Measurements from ENCODE around the gene IDS. TPM values are rescaled to one million over a fixed set of nuclear protein-coding genes. Genes with fewer than 3 reads are reported as not detected.

IDS gene
- total RNA-seq, 1 experiment from 2014 or later, result 13.3 TPM

DNA sequence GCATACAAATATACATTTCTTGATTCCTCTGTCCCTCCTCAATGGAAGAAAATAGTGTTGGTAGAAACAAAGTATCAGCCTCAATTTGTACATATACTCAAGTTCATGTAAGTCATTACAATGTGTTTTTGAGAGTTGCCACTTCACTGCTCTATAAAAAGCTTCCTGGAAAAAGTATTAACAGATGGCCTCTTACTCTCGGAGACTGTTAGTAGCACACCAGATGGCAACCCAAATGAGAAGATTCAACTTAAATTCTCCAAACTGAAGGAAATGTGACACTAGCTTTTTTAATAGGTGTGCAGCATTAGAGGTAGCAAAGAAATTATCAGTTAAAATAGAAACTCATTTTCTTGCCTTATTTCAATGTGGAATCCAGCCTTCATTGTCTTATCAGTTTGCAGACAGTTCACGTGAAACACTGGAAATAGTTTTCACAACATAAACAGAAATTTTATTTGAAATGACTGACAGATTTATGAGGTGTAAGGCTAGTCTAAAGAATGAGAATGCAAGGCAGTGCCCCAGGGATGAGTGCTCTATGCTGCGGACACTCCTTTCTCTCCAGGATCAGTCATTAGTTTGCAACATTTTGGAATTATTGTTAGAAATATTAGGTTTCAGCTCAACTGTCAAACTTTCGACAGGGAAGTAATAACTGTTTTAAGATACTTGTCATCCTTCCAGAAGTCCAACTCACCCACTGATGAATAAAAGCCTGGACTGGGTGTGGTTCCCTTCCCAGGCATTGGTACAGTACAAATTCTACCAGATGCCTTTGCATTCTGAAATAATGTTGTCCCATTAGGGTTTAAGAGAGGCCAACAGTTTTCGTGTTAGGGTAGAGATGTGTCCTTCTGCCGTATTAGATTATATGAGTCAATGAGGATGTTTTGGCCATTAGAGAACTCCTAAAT is 50.9 kb downstream of the IDS start:
- DNase-seq (ENCODE audit: low spot score), result no peak
- ChIA-PET CTCF (no interaction called here), POLR2A (no interaction called here)
- Mint-ChIP-seq H3K4me1 (no peaks in the 10 kb centered on the region), H3K9me3 (peaks cover 10% of the 10 kb centered on the region), H3K36me3 (no peaks in the 10 kb centered on the region; the same call in 1 of the 2 replicates), H3K4me3 (no peak overlapping the region), H3K27me3 (ENCODE audit: low read depth) (no peaks in the 10 kb centered on the region; the same call in 1 of the 2 replicates), H3K27ac (no peak overlapping the region)
- no peak for ATAC-seq
- no peak for TF ChIP-seq ZNF317 (CRISPR knock-in tag; IDR thresholded peaks at IDR 0.05; ENCODE audit: borderline replicate concordance, low read depth)
- TF ChIP-seq ZNF219 (CRISPR knock-in tag; IDR thresholded peaks at IDR 0.05; ENCODE audit: borderline replicate concordance), result no peak
- TF ChIP-seq ZNF121 (CRISPR knock-in tag; IDR thresholded peaks at IDR 0.05), result no peak

DNA sequence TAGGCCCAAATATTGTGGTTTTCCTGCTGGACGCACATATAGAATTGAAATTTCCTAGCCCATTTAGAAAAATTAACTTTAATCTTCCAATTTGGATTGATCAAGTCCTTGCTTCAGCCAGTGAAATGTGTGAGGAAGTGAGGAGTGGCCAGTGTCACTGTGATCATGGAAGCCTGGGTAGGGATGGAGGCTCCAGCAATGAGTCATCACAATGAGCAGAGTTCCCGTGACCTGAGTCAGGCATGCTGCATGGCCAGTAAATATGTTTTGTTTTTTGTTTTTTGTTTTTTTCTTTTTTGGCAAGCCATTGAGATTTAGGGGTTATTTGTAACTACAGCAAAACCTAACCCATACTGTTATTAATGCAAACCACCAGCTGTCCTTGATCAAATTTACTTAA is 52.1 kb downstream of the IDS start:
- POLR2A ChIA-PET, result no interaction called here
- DNase-seq (ENCODE audit: low spot score), result no peak
- CTCF ChIA-PET, result no interaction called here
- H3K27me3 Mint-ChIP-seq (ENCODE audit: low read depth), result no peaks in the 10 kb centered on the region; the same call in 1 of the 2 replicates
- ATAC-seq, result no peak
- TF ChIP-seq, protein P1, sequence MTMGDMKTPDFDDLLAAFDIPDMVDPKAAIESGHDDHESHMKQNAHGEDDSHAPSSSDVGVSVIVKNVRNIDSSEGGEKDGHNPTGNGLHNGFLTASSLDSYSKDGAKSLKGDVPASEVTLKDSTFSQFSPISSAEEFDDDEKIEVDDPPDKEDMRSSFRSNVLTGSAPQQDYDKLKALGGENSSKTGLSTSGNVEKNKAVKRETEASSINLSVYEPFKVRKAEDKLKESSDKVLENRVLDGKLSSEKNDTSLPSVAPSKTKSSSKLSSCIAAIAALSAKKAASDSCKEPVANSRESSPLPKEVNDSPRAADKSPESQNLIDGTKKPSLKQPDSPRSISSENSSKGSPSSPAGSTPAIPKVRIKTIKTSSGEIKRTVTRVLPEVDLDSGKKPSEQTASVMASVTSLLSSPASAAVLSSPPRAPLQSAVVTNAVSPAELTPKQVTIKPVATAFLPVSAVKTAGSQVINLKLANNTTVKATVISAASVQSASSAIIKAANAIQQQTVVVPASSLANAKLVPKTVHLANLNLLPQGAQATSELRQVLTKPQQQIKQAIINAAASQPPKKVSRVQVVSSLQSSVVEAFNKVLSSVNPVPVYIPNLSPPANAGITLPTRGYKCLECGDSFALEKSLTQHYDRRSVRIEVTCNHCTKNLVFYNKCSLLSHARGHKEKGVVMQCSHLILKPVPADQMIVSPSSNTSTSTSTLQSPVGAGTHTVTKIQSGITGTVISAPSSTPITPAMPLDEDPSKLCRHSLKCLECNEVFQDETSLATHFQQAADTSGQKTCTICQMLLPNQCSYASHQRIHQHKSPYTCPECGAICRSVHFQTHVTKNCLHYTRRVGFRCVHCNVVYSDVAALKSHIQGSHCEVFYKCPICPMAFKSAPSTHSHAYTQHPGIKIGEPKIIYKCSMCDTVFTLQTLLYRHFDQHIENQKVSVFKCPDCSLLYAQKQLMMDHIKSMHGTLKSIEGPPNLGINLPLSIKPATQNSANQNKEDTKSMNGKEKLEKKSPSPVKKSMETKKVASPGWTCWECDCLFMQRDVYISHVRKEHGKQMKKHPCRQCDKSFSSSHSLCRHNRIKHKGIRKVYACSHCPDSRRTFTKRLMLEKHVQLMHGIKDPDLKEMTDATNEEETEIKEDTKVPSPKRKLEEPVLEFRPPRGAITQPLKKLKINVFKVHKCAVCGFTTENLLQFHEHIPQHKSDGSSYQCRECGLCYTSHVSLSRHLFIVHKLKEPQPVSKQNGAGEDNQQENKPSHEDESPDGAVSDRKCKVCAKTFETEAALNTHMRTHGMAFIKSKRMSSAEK (CRISPR knock-in tag; IDR thresholded peaks at IDR 0.05; ENCODE audit: borderline replicate concordance), result no peak
- no peak for TF ChIP-seq SMAD3 (CRISPR knock-in tag; IDR thresholded peaks at IDR 0.05; ENCODE audit: borderline replicate concordance)
- no peak for TF ChIP-seq ZNF138 (CRISPR knock-in tag; conservative IDR thresholded peaks at IDR 0.05)
- no peak for TF ChIP-seq ZNF121 (CRISPR knock-in tag; IDR thresholded peaks at IDR 0.05)
- TF ChIP-seq, protein P2, sequence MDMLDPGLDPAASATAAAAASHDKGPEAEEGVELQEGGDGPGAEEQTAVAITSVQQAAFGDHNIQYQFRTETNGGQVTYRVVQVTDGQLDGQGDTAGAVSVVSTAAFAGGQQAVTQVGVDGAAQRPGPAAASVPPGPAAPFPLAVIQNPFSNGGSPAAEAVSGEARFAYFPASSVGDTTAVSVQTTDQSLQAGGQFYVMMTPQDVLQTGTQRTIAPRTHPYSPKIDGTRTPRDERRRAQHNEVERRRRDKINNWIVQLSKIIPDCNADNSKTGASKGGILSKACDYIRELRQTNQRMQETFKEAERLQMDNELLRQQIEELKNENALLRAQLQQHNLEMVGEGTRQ (CRISPR knock-in tag; IDR thresholded peaks at IDR 0.05), result no peak
- TF ChIP-seq, protein P3, sequence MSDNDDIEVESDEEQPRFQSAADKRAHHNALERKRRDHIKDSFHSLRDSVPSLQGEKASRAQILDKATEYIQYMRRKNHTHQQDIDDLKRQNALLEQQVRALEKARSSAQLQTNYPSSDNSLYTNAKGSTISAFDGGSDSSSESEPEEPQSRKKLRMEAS (CRISPR knock-in tag; IDR thresholded peaks at IDR 0.05), result no peak
- H3K4me3 Mint-ChIP-seq, result no peak overlapping the region
- H3K9me3 Mint-ChIP-seq, result peaks cover 13% of the 10 kb centered on the region
- no peaks in the 10 kb centered on the region; the same call in 1 of the 2 replicates for H3K36me3 Mint-ChIP-seq
- H3K27ac Mint-ChIP-seq, result no peak overlapping the region
- no peaks in the 10 kb centered on the region for H3K4me1 Mint-ChIP-seq

DNA sequence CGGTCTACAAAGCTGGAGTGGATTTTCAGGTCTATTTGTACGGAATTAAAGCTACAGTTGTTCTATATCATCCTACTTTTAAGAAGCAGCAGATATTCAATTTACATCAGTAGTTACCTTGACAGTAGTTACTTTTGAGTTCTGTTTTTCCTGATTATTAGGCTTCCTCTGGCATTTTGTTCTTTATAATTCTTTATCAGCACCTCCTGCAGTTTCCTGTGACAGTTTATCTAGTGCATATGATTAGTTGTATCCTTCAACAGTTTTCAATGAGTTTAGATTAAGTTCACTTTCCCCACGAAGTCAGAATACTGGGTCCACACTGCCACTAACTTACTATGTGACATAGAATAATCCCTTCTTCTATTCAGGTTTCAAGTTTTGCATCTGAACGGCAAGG is 71.7 kb downstream of the IDS start:
- CTCF ChIA-PET, result no interaction called here
- DNase-seq (ENCODE audit: low spot score) (no peak), ATAC-seq (no peak)
- no peak for TF ChIP-seq OVOL2 (CRISPR knock-in tag; IDR thresholded peaks at IDR 0.05; ENCODE audit: borderline replicate concordance)
- TF ChIP-seq NR3C1 (CRISPR knock-in tag; conservative IDR thresholded peaks at IDR 0.05; ENCODE audit: low read depth), result no peak
- no peak for TF ChIP-seq NFATC4 (CRISPR knock-in tag; IDR thresholded peaks at IDR 0.05)
- TF ChIP-seq MXD4 (CRISPR knock-in tag; IDR thresholded peaks at IDR 0.05; ENCODE audit: borderline replicate concordance), result no peak
- TF ChIP-seq MYBL2 (CRISPR knock-in tag; IDR thresholded peaks at IDR 0.05), result no peak
- H3K4me1 Mint-ChIP-seq, result peaks cover 6% of the 10 kb centered on the region
- POLR2A ChIA-PET, result no interaction called here
- no peak overlapping the region for H3K27ac Mint-ChIP-seq
- no peak overlapping the region for H3K4me3 Mint-ChIP-seq
- 0 out of 2 replicates have a peak, but pooled peaks cover under 1% of the 10 kb centered on the region for H3K36me3 Mint-ChIP-seq
- no peaks in the 10 kb centered on the region for H3K27me3 Mint-ChIP-seq (ENCODE audit: low read depth)
- H3K9me3 Mint-ChIP-seq, result peaks cover 19% of the 10 kb centered on the region
